ENCODE measurements around the gene SAA2.
"Not testable (repeated sequence)": the region's sequence is repeated elsewhere in the genome, so short reads cannot be mapped to it uniquely, and the experiment has no call there.

The SAA2 gene

DNA sequence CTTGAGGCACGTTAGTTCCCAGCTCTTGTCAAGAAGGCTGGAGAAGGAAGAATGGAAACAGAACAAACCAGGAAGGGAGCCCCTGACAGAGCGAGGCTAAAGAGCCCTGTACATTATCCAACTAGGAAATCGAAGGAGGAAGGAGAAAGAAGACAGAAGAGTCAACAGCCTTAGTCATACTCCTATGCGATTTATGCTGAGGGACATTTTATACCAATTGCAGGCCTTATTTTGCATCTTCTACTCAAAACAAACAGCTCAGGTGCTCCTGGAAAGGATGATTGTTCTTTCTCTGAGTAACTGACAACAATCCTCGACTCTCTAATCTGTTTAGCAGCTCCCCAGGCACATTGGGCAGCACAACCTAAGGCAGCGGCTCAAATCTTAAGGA is 1.3 kb downstream of the SAA2 start:
- not testable (repeated sequence) for FAIRE-seq

DNA sequence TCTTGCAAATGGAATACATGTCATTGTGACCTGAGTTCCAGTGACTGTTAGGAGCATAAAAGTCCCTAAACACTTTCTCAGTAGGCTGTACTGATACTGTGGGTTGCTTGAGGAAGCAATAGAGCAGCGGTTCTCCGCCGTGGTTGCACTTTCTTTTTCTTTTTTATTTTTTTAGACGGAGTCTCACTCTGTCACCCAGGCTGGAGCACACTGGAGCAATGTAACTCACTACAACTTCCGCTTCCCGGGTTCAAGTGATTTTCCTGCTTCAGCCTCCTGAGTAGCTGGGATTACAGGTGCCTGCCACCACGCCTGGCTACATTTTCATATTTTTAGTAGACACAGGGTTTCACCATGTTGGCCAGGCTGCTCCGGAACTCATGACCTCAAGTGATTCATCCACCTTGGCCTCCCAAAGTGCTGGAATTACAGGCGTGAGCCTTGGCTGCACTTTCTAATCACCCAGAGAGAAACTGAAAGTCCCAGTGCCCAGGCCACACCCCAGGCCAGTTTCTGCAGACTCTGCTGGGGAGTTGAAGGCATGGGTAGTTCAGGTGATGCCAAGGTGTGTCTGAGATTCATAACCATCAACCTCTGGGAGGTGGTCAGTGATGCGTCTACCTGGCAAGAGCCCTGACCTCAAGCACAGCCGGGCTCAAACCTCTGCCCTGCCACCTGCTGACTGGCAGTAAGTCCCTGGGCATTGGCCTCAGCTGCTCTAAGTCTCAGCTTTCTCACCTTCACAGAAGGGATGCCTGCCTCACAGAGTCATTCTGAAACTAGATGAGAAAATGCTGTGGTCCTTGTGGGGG is 1.9 kb downstream of the SAA2 start:
- not testable (repeated sequence) for FAIRE-seq

DNA sequence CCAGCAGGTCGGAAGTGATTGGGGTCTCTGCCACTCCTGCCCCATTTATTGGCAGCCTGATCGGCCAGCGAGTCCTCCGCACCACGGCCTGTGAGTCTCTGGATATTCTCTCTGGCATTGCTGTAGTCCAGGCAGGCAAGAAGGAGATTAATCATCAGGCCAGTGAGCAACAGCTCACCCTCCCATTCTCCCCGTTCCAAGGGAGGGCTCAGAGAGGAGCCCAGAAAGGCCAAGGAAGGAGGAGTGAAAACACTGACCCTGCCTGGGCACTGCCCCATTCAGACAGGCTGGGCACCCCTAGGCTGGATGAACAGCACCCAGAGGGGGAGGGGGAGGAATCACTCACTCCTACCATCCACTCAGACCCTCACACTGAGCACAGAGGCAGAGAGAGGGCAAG is 3.1 kb downstream of the SAA2 start:
- FAIRE-seq: no peak

DNA sequence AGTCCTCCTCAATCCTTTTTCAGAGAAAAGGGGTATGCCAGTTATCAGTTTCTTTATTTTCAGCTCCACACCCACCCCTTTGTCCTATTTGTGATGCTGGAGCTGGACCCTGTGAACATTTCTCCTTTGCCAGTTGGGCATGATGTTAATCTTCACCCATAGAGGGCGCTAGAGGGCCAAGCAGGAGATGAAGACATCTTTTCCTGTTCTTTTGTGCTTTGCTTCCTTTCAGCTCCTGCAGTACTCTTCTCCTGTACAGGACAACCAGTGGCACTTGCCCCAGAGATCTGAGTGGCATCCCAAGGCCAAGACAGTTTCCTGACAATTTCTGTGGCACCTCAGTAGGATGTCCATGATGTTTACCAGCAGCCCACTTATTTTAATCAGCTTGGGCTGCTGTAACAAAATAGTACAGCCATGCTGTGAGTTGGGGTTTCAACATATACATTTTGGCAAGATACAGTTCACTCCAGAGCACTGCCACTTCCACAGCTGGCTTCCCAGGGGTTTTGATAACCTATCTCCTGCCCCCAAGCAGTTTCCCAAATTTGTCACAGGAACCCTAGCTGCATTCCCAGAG is 4.6 kb downstream of the SAA2 start:
- FAIRE-seq: no peak

DNA sequence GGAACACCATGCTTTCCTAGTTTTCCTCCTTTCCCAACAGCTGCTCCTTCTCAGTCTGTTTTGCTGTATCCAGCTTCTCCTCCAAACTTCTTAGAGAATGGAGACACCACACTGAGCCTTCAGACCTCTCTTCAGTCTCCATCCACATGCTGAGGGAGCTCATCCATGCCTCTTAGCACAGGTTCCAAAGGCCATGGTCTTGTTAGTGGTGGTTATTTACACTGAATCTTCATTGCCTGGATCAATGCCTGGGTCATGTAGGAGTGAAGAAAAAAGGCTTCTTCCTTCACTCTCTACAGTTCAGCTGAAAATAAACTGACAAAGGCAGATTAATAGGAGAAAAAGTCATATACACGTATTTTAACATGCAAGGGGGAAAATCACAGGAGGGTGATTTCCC is 8.8 kb downstream of the SAA2 start:
- FAIRE-seq: no peak

DNA sequence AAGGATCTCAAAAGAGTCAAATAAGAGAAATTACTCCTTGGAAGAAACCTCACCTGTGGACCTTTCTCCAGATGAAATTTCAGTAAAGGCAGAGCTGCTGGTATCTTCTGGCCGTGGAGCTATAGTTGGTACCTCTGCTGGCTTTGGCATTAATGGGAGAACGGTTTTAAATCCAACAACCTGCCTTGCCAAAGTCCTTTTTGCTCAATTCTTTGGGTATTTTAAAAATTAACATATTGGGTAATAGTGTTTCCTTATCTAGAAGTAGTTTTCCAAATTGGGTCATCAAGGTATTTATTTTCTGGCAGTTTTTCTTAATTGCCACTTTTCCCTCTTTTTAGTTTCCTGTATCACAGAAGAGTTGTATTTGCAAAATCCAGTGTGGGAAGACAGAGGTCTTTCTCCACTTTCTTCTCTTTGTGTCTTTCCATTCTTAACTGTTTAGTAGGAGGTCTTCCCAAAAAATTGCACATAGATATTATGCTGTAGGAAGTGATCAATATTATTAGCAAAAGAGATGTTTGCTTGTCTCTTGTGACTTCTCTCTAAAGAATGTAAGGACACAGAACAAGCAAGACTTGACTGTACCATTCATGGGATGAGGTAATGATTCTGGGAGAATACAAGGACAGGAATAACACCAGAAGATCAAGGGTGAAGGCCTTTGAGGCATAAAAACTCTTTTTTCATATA is 11.7 kb downstream of the SAA2 start, which contains the start of gene SAA4:
Gene SAA4, minus strand, starts transcription at position 139 of the 693 bp plus-strand sequence. CDS start 876 bp downstream, outside the sequence.
- FAIRE-seq: no peak

DNA sequence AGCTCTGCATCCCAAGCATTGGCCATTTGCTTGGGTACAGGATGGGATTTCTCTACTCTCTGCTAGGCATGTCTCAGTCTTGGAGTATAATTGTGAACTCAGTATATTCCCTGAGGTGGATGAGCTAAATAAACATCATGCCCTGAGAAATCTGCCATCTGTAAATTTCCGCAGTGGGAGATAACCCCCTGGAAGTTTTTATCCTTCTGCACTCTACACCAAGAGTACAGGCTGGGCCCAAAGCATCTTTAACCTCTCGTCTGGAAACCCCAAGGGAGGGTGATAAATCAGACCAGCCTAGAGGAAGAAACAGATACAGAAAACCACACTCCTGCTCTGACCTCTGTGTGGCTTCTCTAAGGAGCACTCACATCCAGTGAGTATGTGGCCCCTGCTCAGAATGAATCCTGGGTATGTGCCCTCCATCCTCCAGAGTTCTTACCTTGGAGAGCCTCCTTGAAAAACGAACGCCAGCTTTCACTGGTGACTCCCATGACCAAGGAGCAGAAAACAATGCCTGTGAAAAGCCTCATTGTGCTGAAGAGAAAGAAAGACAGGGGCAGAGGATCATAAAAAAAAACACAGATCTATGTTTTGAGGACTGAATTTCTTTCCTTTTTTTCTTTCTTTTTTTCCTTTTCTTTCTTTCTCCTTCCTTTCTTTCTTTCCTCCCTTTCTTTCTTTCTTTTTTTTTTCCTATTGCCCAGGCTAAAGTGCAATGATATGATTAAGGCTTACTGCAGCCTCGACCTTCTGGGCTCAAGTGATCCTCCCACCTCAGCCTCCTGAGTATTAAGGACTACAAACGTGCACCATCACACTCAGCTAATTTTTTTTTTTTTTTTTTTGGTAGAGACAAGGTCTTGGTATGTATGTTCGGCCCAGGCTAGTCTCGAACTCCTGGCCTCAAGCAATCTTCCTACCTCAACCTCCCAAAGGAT is 12.8 kb downstream of the SAA2 start:
- FAIRE-seq: no peak

DNA sequence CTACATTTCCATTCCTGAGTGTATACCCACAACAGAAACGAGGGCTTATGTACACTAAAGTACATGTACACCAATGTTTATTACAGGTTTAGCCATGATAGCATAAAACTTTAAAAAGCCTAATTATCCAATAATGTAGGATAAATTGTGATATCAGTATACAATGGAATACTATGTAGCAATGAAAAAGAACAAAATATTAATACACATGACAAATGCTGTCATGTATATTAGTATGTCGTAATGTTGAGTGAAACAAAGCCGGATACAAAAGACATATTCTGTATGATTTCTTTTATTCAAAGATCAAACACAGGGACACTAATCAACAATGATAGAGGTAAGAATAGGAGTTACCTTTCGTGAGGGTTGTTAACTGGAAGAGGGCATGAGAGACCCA is 14.6 kb downstream of the SAA2 start:
- no peak for FAIRE-seq

DNA sequence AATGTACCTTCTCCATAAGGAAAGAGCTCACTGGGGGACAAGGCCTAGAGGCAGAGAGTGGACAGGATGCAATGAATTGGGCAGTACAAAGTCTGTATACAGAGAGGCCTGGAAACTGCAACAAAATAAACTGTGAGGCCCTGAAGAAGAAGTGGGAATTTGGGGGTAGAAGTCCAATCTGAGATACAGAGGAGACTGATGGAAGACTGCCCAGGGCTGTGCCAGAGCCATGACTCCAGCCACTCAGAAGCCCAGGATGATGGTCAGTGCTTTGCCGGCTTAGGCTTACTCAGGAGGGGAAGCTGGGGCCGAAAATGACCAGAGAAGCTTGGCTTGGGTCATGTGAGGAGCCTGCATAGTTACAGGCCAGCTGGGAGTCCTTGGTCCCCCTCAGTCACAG is 17.6 kb downstream of the SAA2 start:
- no peak for FAIRE-seq

DNA sequence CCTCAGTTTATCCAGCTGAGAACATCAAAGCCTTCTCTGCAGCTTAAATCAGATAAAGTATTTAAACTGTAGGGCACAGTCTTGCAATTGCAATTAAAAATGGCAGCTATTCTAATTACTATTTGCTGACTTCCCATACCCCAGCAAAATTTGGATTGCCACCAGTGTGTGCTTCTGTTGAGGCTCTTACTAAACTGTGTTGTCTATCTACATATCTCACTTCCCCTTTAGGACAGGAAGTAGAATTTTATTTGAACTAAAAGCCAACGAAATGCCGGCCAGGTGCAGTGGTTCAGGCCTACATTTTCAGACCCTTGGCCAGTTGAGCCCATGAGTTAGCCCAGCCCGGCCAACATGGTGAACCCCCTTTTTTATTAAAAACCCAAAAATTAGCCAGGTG is 19.0 kb downstream of the SAA2 start:
- FAIRE-seq: no peak

DNA sequence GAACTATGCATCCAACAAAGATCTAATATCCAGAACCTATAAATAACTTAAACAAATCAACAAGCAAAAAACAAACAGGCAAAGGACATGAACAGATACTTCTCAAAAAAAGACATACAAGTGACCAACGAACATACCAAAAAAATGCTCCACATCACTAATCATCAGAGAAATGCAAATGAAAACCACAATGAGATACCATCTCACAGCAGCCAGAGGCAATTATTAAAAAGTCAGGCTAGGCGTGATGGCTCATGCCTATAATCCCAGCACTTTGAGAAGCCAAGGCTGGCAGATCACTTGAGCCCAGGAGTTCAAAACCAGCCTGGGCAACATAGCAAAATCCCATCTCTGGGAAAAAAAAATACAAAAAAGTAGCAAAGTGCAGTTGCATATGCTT is 22.6 kb downstream of the SAA2 start:
- no peak for FAIRE-seq

DNA sequence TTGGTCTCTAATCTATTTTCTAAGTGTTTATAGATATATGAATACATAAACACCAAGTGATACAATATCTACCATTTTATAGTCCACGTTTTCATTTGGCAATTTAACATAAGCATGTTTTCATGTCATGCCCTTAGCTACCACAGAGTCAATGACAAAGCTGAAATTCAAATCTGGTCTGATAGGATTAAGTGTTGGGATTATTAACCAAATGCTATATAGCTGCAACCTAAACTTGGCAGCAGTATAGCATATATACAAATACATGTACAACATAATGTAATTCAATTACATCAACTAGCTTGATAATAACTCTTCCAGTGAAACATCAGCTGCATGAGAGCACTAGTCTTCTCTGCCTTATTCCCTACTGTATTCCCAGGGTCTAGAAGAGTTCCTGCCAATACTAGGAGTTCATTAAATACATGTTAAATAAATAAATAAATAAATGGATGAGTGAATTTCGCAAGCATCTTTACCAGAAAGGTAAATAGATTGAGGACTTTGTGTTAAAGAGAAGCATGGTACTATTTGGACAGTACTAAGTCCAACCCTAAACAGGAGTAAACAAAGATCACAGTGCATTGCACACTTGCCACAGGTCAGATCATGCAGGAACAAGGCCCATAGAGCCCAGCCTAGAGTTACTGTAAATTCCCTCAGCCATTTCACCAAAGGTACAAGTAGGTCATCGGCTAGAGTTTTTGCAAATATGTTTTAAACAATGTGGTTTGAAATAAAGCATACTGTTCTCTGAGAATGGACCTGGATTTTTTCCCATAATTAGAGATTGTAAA is 24.7 kb downstream of the SAA2 start:
- no peak for FAIRE-seq

DNA sequence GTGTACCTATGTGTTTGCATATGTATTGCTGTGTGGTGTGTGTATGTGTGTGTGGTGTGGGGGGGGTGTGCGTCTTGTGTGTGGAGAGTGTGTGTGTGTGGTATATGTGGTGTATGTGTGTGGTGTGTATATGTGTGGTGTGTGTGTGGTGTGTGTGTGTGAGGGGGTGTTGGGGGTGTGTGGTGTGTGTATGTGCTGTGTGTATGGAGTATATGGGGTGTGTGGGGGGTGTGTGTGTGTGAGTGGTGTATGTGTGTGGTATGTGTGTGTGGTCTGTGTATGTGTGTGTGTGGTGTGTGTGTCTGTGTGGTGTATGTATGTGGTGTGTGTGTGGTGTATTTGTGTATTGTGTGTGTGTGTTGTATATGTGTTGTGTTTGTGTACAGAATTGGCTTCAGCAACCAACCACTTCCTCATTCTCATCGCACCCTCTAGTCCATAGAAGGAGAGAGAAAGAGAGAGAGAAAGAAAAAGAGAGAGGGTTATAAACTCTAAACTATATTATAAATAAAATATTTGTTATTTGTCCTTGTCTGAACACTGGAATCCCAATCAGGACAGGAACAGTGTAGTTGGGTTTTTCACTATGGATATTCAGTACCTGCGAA is 25.6 kb downstream of the SAA2 start:
- FAIRE-seq: no peak

DNA sequence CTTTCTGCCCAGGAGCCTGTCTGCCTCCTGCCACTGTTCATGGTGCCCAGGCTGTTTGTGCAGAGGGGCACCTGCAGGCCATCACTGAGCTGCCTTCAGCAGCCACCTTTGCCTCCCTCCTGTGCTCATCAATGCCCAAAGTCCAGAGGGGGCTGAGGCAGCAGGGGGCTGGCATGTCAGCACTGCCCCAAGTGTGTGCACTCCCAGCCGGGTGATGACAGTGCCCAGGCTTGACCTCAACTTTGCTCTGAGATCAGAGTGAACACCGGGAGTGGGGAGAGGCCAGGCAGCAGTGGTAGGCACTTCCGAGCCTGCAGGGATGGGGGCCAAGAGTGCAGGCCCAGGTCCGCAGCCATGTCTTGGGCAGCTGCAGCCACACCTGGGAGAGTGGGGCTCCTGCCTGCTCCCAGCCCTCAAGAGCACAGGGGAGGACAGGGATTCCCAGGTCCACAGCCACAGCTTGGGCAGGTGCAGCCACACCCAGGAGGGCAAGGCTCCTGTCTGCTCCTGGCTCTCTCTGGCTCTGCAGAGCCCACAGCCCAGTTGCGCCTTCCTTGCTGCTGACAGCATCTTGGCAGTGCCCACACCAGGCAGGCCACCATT is 27.1 kb downstream of the SAA2 start:
- FAIRE-seq: no peak

DNA sequence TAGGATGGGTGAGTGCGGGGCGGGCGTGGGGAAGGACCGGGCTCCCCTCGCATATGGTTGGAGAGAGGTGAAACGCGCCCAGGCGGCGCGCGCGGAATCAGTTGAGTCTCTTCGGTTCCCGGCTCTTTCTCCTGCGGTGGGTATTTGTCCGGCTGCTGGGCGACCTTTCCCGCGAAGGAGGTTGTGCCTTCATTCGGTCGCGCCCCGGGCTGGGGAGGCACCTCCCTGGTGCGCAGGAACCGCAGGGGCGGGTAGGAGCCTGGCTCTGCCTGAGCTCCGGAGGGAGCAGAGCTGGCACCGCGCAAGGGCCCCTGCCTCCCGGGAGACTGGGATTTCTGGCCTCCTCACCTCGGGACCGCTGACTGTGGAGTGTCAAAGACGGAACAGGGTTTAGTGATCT is 39.4 kb downstream of the SAA2 start:
- FAIRE-seq: no peak

DNA sequence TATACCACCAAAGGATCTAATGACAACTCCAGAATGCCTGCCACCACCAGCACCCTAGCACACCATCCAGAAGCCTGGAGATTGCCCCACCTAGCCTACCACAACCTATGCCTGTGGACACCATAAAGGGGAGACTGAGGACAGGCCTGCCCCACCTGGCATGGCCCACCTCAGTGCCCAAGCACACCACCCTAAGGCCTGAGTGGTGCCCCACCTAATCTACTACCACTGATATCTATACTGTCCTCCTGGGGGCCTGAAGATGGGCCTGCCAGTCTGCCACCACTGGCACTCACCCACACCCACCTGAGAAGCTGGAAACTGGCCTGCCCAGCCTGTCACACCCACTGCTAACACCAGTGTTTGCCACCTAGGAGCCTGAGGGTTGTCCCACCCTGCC is 43.7 kb downstream of the SAA2 start:
- FAIRE-seq: no peak

DNA sequence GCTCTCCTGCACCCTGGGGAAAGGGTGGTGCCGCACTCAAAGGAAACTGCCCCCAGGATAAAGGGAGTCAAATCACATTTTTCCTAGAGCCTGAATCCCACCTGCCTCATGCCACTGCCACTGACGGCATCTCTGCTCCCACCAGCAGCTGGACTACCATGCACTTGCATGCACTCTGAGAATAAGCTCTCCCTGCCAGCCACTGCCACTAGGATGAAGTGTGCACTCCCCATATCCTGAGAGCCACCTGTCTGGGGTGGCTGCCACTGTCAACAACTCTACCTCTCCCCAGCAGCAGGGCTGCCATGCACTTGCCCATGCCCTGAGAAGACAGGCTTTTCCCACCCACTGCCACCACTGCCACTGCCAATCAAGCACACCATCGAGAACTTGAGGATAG is 44.2 kb downstream of the SAA2 start:
- FAIRE-seq: no peak

DNA sequence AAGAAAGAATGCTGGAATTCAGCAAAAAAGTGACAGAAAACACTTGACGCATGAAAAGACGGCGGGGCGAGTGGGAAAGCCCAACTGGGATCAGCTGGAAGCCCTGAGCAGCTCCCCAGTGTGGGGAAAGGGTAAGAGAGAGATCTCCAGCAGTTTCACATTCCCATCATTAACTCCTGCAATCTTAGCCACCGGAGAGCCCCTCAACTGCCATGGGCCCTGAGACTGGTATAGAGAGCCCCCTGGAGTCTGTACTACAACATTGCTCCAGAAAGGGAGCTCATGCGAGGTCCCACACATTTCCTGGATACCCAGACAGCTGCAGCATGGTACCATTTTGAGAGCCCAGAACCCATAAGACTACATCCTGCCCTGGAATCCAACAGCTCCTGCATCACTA is 44.7 kb downstream of the SAA2 start:
- FAIRE-seq: no peak

DNA sequence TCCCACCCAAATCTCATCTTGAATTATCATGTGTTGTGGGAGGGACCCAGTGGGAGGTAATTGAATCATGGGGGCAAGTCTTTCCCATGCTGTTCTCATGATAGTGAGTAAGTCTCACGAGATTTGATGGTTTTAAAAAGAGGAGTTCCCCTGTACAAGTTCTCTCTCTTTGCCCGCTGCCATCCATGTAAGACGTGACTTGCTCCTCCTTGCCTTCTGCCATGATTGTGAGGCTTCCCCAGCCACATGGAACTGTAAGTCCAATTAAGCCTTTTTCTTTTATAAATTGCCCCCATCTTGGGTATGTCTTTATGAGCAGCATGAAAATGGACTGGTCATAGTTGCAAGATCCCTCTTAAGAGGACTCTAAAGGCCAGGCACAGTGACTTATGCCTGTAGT is 50.7 kb downstream of the SAA2 start:
- not testable (repeated sequence) for FAIRE-seq

DNA sequence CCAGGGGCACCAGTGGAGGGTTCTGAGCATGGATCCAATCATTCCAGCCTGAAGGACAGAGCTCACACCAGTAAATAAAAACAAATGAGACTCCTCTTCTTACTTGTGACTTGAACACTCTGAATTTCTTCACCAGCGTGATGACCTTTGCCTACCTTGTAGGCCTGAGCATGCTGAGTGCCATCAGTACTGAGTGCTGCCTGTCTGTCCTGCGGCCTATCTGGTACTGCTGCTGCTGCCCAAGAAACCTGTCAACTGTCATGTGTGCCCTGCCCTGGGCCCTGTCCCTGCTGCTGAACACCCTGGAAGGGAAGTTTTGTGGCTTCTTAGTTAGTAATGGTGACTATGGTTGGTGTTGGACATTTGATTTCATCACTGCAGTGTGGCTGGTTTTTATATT is 51.9 kb downstream of the SAA2 start:
- FAIRE-seq: no peak

Measured in G401.6 (cell line).